ENCODE data around the gene COX15.
"Not testable (repeated sequence)": the region's sequence is repeated elsewhere in the genome, so short reads cannot be mapped to it uniquely, and the experiment has no call there.

Gene COX15

GRCh38 chr10:99740933-99741559 lies 9.1 kb upstream of the COX15 start:
- DNase-seq = no peak

- DNase-seq = no peak
These were observed 8.3 kb upstream of the COX15 start for GRCh38 chr10:99740260-99740659.

GRCh38 chr10:99734111-99734510 lies 2.2 kb upstream of the COX15 start:
- DNase-seq = not testable (repeated sequence)

- peak; percentile 13 to 60 for DNase-seq
These were observed 1.4 kb upstream of the COX15 start for GRCh38 chr10:99733366-99733765.

- DNase-seq = no peak
These were observed 458 bp downstream of the COX15 start for GRCh38 chr10:99731306-99732032.

- DNase-seq = no peak
These were observed 1.9 kb downstream of the COX15 start for GRCh38 chr10:99730026-99730425.

GRCh38 chr10:99720387-99720786 lies 11.5 kb downstream of the COX15 start:
- DNase-seq = no peak

GRCh38 chr10:99714446-99714845 lies 17.5 kb downstream of the COX15 start:
- no peak for DNase-seq

GRCh38 chr10:99711129-99711719 lies 20.7 kb downstream of the COX15 start:
- DNase-seq = peak in 1 of 2 experiments; percentile 18

GRCh38 chr10:99709480-99710229 lies 22.3 kb downstream of the COX15 start:
- DNase-seq = no peak

GRCh38 chr10:99708428-99709012 lies 23.4 kb downstream of the COX15 start:
- no peak for DNase-seq

- DNase-seq = no peak
These were observed 31.3 kb downstream of the COX15 start for GRCh38 chr10:99700649-99701048.

- DNase-seq = no peak
These were observed 33.3 kb downstream of the COX15 start for GRCh38 chr10:99698504-99699080.

GRCh38 chr10:99695761-99696160 lies 36.2 kb downstream of the COX15 start:
- no peak for DNase-seq

GRCh38 chr10:99693933-99694583 lies 37.9 kb downstream of the COX15 start:
- no peak for DNase-seq

- no peak for DNase-seq
These were observed 42.5 kb downstream of the COX15 start for GRCh38 chr10:99689461-99689860.

- no peak for DNase-seq
These were observed 46.3 kb downstream of the COX15 start for GRCh38 chr10:99685597-99685967.

GRCh38 chr10:99682752-99683151 lies 49.2 kb downstream of the COX15 start:
- DNase-seq = no peak
